ENCODE measurements around the gene ZNF155. TPM values are rescaled to one million over a fixed set of nuclear protein-coding genes. Genes with fewer than 3 reads are reported as not detected.

ZNF155 gene
- total RNA-seq = 8.1 and 8.4 TPM in 2 replicates

DNA sequence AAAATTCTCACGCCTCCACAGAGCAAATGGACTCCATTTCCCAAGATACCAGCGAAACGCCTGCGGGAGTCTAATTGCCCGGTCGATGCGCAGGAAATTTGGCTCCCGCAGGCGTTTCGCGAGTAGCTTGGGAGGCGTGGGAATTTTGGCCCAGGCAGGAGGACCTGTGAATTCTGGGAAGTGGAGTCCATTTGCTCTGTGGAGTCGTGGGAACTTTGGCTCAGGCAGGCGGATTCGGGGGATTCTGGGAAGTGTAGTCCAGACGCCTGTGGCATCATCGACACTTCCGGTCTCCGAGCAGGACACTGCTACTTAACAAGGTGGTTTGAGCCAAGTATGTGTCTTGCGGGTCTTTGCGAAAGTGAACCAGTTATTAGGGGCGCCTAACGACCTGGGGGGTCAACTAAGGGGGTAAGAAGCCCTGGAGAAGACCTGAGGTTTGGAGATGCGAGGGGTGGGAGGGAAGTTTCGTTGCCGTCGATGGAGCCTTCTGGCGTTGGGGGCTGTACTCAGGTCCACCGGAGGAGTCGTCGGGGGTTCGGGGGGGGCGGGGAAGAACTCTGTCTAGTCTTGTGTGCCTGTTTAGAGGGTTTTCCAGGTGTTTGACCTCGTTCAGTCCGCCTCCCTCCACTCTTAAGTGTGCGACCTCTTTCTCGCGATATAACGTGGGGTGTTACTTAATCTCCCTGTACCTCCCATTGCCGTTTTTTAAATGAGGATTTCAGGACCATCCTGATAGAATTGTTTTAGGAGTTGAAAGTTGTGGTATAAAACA lies at the start of gene ZNF155:
ZNF155 (plus strand) TSS at position 277 of the 775 bp plus-strand sequence. CDS start 4,356 bp downstream, outside the sequence.

DNA sequence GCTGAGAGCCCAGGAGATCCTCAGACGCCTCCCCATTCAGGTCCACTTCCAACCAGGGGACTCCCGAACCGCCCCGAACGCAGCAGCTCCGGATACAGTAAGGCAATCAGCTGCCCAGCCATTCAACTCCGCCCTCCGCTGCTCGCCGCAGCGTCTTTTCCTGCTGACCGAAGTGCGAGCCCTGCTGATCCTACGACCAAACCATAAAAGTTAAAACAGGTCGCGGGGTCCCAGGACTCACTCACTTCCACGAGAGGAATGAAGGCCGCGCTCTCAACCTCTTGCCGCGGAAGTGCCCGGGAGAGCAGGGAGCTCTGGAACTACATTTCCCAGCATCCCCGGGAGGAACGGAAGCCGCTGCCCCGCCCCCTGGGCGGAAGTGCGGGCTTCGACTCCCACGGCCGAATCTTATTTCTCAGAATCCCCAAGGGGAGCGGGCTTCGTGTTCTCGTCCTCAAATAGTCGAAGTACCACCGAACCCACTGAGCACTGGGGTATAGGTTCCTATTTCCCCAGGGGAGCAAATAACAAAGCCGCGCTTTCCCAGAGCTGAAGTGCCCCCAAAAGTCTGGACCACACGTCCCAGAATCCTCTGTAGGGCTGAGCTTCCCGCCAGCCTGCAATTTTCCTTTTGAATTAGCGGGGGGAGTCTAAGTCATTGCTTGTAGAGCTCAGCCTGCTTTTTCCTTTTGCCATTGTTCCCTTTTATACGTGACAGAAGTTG lies 48.8 kb upstream of the ZNF155 start, which contains the start of gene ZNF45:
ZNF45 (minus strand) TSS at position 298 of the 724 bp plus-strand sequence. CDS start 13,097 bp downstream, outside the sequence.

DNA sequence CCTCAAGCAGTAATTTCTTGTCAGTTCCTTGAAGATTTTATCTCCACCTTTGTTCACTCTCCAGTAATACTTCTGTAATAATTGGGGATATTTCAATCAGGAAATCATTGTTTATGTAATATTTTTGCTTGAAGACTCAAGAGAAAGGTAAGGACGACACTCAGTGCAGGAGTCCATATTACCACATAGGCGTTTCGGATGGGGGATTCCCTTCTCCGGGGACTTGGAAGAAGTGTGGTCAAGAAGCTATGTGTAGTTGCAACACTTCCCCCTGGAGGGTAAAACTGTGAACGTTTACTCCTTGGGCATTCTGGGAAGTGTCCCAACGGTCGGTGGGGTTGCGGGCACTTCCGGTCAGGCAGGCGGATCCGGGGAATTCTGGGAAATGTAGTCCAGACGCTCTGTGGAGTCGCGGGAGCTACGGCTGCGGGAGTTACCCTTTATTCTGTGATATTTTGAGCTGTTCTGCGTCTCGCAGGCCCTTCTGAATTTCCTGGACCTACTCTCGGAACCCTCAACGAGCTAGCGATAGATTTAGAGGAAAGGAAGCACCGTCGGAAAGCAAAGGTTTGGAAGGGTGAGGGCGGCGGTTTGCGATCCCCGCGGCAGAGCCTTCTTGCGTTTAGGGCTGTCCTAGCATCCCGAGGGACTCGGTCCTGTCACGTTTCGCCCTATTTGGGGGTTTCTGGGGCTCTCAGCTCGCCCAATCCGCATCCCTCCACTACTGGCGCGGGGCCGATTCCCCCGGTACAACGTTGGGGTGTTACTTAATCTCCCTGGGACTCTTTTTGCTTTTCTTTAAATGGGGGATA lies 32.9 kb upstream of the ZNF155 start, which contains the start of gene ZNF221:
ZNF221 (plus strand) TSS at position 395 of the 812 bp plus-strand sequence. CDS start 11,499 bp downstream, outside the sequence.

DNA sequence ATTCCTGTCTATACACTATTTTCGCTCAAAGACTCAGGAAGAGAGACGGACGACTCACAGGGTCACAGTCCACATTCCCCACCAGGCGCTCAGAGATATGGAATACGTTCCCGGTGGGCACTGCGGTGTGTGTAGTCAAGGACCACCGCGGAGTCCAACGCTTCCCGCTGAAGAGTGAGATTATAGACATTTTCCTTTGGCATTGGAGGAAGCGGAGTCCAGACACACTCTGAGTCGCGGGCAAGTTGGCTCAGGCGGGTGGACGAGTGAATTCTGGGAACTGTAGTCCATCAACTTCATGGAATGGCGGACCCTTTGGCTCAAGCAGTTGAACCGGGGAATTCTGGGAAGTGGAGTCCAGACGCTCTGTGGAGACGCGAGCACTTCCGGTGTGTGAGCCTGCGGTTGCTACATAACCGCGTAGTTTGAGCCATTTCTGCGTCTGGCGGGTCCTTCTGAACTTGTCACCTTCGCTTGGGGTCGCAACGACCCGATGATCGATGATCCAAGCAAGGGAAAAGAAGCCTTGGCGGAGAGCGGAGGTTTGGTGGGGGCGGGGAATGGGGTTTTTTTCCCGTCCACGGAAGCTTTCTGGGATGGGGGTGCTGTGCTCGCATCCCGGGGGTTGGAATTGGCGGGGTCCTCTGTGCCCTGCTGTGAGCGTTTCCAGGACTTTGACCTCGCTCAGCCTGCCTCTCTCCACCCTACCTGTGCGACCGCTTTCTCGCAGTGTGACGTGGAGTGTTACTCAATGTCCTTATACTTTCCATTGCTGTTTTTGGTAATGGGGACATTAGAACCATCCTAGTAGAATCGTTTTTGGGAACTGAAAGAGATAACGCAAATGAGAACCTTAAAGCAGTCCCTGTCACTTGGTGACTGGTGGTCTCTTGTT lies 18.8 kb downstream of the ZNF155 start, which contains the start of gene ZNF230:
ZNF230 (plus strand) TSS at position 392 of the 895 bp plus-strand sequence. CDS start 4,122 bp downstream, outside the sequence.

GRCh38 chr19:44025217-44025936 lies 41.4 kb downstream of the ZNF155 start, which contains the start of gene ZNF222:
Gene ZNF222, plus strand, starts transcription at chr19:44025379. Its CDS starts 58 bp downstream, at chr19:44025437.

Other genes starting within 250 kb of the ZNF155 start
- gene SMG9, start 229.2 kb upstream of the ZNF155 start, total RNA-seq = 3.2 and 6.1 TPM in 2 replicates
- gene KCNN4, start 203.2 kb upstream of the ZNF155 start, total RNA-seq = 0.46 and 0.65 TPM in 2 replicates
- 0.32 and 0.46 TPM in 2 replicates for gene LYPD5, start 181.7 kb upstream of the ZNF155 start, total RNA-seq
- 6.8 and 10.6 TPM in 2 replicates for gene ZNF283, start 156.9 kb upstream of the ZNF155 start, total RNA-seq
- gene ZNF404, start 100.2 kb upstream of the ZNF155 start, total RNA-seq = 0.97 and 2.1 TPM in 2 replicates
- gene ZNF45, start 48.9 kb upstream of the ZNF155 start, total RNA-seq = 12.3 and 14.6 TPM in 2 replicates
- 3.2 and 10.6 TPM in 2 replicates for gene ZNF221, start 33.0 kb upstream of the ZNF155 start, total RNA-seq
- gene ZNF230, start 18.8 kb downstream of the ZNF155 start, total RNA-seq = 2.9 and 5.3 TPM in 2 replicates
- 5.5 and 5.8 TPM in 2 replicates for gene ZNF222, start 41.2 kb downstream of the ZNF155 start, total RNA-seq
- gene ZNF223, start 67.8 kb downstream of the ZNF155 start, total RNA-seq = 7.1 and 9.6 TPM in 2 replicates
- gene ZNF284, start 88.0 kb downstream of the ZNF155 start, total RNA-seq = 2.3 and 3.0 TPM in 2 replicates
- gene ZNF224, start 110.2 kb downstream of the ZNF155 start, total RNA-seq = 16.9 and 38.9 TPM in 2 replicates
- 4.5 and 7.6 TPM in 2 replicates for gene ZNF225, start 129.2 kb downstream of the ZNF155 start, total RNA-seq
- 7.8 and 13.8 TPM in 2 replicates for gene ZNF234, start 157.4 kb downstream of the ZNF155 start, total RNA-seq
- gene ZNF226, start 180.9 kb downstream of the ZNF155 start, total RNA-seq = 11.7 and 15.5 TPM in 2 replicates
- gene ZNF227, start 228.3 kb downstream of the ZNF155 start, total RNA-seq = 16.2 and 18.4 TPM in 2 replicates